SH-SY5Y (cell line): ENCODE data around the gene ITPA.

Experiments
- GATA2 ChIP-seq: IDR thresholded peaks from 2 replicates; pipeline ENCODE4 v1.6.1; 2011; ENCODE audit warnings: mild to moderate bottlenecking, low read depth, low read length
- GATA3 ChIP-seq: IDR thresholded peaks from 2 replicates; pipeline ENCODE4 v1.6.1; 2011; ENCODE audit warnings: low read depth, mild to moderate bottlenecking, low read length, moderate library complexity

GRCh38 chr20:3180319-3180718 is 29.0 kb upstream of the ITPA start:
- TF ChIP-seq GATA2 (no peak), GATA3 (no peak)
